Activated naive CD8-positive, alpha-beta T cell treated with anti-CD3 and anti-CD28 coated beads, Interleukin-2, amount 50 U/mL, for 24 hours (primary cell): ENCODE measurements around the gene COPS7B.

ENCODE experiments used
- ATAC-seq: fragments of 150-1000 bp; cut with Tn5 transposase; one replicate; pipeline ENCODE4 v1.10.0; 2021
- DNase-seq: peaks from one replicate; pipeline ENCODE4 v3.0.0; 2021
- H3K27ac Mint-ChIP-seq: one replicate; pipeline ENCODE4 v1.8.0; 2021; ENCODE audit warnings: mild to moderate bottlenecking, mixed read lengths
- H3K27me3 Mint-ChIP-seq: one replicate; pipeline ENCODE4 v1.8.0; 2021; ENCODE audit warnings: mixed read lengths
- H3K36me3 Mint-ChIP-seq: one replicate; pipeline ENCODE4 v1.8.0; 2021; ENCODE audit warnings: low read depth, mixed read lengths
- H3K4me1 Mint-ChIP-seq: one replicate; pipeline ENCODE4 v1.8.0; 2021; ENCODE audit warnings: mixed read lengths
- H3K4me3 Mint-ChIP-seq: one replicate; pipeline ENCODE4 v1.8.0; 2021; ENCODE audit warnings: mild to moderate bottlenecking, moderate library complexity, mixed read lengths
- H3K9me3 Mint-ChIP-seq: one replicate; pipeline ENCODE4 v1.8.0; 2021; ENCODE audit warnings: mixed read lengths

Gene COPS7B

GRCh38 chr2:231816327-231817026 lies 30.2 kb downstream of the COPS7B start:
- DNase-seq, result no peak
- H3K4me3 Mint-ChIP-seq, result no peak overlapping the region
- H3K36me3 Mint-ChIP-seq, result peaks cover 13% of the 10 kb centered on the region
- H3K27ac Mint-ChIP-seq, result no peak overlapping the region
- no peaks in the 10 kb centered on the region for H3K27me3 Mint-ChIP-seq
- H3K4me1 Mint-ChIP-seq, result no peaks in the 10 kb centered on the region
- no peak for ATAC-seq
- H3K9me3 Mint-ChIP-seq, result peaks cover 6% of the 10 kb centered on the region

- no peak overlapping the region for H3K4me3 Mint-ChIP-seq
- DNase-seq (no peak), ATAC-seq (peak; percentile 24)
- peaks cover 3% of the 10 kb centered on the region for H3K9me3 Mint-ChIP-seq
- peaks cover 5% of the 10 kb centered on the region for H3K36me3 Mint-ChIP-seq
- H3K27me3 Mint-ChIP-seq, result no peaks in the 10 kb centered on the region
- H3K4me1 Mint-ChIP-seq, result no peaks in the 10 kb centered on the region
- H3K27ac Mint-ChIP-seq, result no peak overlapping the region
Measured at GRCh38 chr2:231819447-231820042, 33.3 kb downstream of the COPS7B start.

GRCh38 chr2:231820786-231821303 lies 34.6 kb downstream of the COPS7B start:
- no peak for DNase-seq
- no peak overlapping the region for H3K4me3 Mint-ChIP-seq
- H3K27ac Mint-ChIP-seq, result no peak overlapping the region
- no peaks in the 10 kb centered on the region for H3K9me3 Mint-ChIP-seq
- no peaks in the 10 kb centered on the region for H3K27me3 Mint-ChIP-seq
- no peaks in the 10 kb centered on the region for H3K36me3 Mint-ChIP-seq
- no peak for ATAC-seq
- H3K4me1 Mint-ChIP-seq, result no peaks in the 10 kb centered on the region

GRCh38 chr2:231821908-231822307 lies 35.7 kb downstream of the COPS7B start:
- H3K4me3 Mint-ChIP-seq, result no peak overlapping the region
- H3K9me3 Mint-ChIP-seq, result no peaks in the 10 kb centered on the region
- no peak overlapping the region for H3K27ac Mint-ChIP-seq
- no peaks in the 10 kb centered on the region for H3K4me1 Mint-ChIP-seq
- no peak for ATAC-seq
- H3K27me3 Mint-ChIP-seq, result no peaks in the 10 kb centered on the region
- DNase-seq, result no peak
- no peaks in the 10 kb centered on the region for H3K36me3 Mint-ChIP-seq

GRCh38 chr2:231853105-231853504 lies 66.9 kb downstream of the COPS7B start:
- Mint-ChIP-seq H3K4me3 (no peak overlapping the region), H3K36me3 (no peaks in the 10 kb centered on the region), H3K9me3 (no peaks in the 10 kb centered on the region), H3K4me1 (no peaks in the 10 kb centered on the region), H3K27me3 (peaks cover 17% of the 10 kb centered on the region), H3K27ac (no peak overlapping the region)
- ATAC-seq (no peak), DNase-seq (no peak)

- peaks cover 17% of the 10 kb centered on the region for H3K27me3 Mint-ChIP-seq
- H3K36me3 Mint-ChIP-seq, result no peaks in the 10 kb centered on the region
- no peaks in the 10 kb centered on the region for H3K4me1 Mint-ChIP-seq
- H3K27ac Mint-ChIP-seq, result no peak overlapping the region
- DNase-seq (no peak), ATAC-seq (no peak)
- H3K9me3 Mint-ChIP-seq, result no peaks in the 10 kb centered on the region
- H3K4me3 Mint-ChIP-seq, result no peak overlapping the region
Measured at GRCh38 chr2:231854616-231855125, 68.4 kb downstream of the COPS7B start.

- Mint-ChIP-seq H3K27ac (no peak overlapping the region), H3K27me3 (peaks cover 3% of the 10 kb centered on the region)
- DNase-seq, result no peak
Measured at GRCh38 chr2:231856959-231857358, 70.7 kb downstream of the COPS7B start.

More at GRCh38 chr2:231856959-231857358, 70.7 kb downstream of the COPS7B start:
- no peak overlapping the region for H3K4me3 Mint-ChIP-seq
- H3K4me1 Mint-ChIP-seq, result no peaks in the 10 kb centered on the region
- no peaks in the 10 kb centered on the region for H3K36me3 Mint-ChIP-seq
- no peak for ATAC-seq
- H3K9me3 Mint-ChIP-seq, result no peaks in the 10 kb centered on the region
